A673 (cell line): ENCODE measurements around the gene PLCG2.

ENCODE experiments used
- EZH2 ChIP-seq: fragments of 200-600 bp; sonication (generic); IDR thresholded peaks from 2 replicates; pipeline ENCODE4 v1.6.1; 2017; ENCODE audit warnings: borderline replicate concordance, low read depth, mild to moderate bottlenecking, mixed read lengths, antibody characterized with exemption, low read length; ENCODE audit not compliant: poor library complexity, severe bottlenecking
- TF ChIP-seq, protein P1 (sequence below): fragments of 300-800, 200-600 bp; sonication (generic); conservative IDR thresholded peaks from 2 replicates; pipeline ENCODE4 v1.5.1; 2017; ENCODE audit warnings: low read depth, mild to moderate bottlenecking, antibody characterized with exemption, low read length, moderate library complexity, mixed read lengths

DNA sequence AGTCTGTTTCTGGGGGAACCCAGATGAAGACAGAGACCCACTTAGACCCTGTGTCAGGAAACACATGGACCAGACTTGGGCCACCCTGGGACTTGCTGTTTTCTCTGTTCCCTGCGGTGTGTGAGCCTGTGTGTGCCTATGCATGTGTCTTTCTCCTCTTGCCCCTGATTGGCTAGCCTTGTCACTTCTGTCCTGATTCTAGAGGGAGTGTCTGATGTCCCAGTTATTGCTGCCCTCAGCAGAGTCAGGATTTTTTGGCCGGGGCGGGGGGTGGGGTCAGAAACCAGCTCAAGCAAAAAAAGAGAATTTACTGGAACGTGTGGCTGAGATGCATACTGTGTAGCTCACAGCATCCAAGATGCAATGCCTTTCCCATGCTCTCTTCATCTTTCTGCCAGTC lies 30.5 kb downstream of the PLCG2 start:
- TF ChIP-seq, protein P1, sequence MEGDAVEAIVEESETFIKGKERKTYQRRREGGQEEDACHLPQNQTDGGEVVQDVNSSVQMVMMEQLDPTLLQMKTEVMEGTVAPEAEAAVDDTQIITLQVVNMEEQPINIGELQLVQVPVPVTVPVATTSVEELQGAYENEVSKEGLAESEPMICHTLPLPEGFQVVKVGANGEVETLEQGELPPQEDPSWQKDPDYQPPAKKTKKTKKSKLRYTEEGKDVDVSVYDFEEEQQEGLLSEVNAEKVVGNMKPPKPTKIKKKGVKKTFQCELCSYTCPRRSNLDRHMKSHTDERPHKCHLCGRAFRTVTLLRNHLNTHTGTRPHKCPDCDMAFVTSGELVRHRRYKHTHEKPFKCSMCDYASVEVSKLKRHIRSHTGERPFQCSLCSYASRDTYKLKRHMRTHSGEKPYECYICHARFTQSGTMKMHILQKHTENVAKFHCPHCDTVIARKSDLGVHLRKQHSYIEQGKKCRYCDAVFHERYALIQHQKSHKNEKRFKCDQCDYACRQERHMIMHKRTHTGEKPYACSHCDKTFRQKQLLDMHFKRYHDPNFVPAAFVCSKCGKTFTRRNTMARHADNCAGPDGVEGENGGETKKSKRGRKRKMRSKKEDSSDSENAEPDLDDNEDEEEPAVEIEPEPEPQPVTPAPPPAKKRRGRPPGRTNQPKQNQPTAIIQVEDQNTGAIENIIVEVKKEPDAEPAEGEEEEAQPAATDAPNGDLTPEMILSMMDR: no peak
- TF ChIP-seq EZH2: no peak
